Measurements from ENCODE around the gene NAT16.
"Not testable (repeated sequence)": the region's sequence is repeated elsewhere in the genome, so short reads cannot be mapped to it uniquely, and the experiment has no call there.

The NAT16 gene

DNA sequence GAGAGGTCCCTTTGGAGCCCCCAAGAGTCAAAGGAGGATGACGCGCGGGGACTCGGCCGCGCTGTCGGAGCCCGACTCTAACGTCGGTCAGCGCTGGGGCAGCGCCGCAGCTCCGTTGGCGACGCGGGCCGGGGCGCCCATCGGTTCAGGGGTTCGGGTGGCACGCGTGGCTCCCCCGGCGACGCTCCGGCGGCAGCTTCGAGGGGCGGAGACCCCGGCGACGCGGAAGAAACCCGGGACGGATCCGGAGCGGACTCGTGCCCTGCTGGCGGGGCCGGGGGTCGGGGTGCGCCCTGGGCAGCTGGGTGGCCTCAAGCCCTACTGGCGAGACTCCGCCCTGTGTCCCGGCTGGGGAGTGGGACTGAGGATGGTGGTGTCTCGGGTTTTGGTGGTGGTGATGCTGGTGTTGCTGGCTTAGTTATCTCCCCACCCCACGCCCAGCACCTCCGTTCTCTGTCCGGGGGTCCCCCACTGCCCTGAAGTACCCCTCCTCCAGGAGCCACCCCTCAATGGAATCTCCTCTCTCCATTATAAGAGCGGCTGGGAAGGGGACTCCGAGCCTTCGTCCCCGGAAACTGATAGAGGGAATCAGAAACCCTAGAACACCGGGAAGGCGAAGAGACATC is at the start of gene NAT16:
Gene NAT16 (minus strand): TSS at position 164 of the 626 bp plus-strand sequence. CDS start 5,486 bp downstream, outside the sequence.
- no peak for DNase-seq (ENCODE audit: low spot score)

- no peak for DNase-seq (ENCODE audit: low spot score)
These were observed 46.6 kb upstream of the NAT16 start for GRCh38 chr7:101226721-101227120.

DNA sequence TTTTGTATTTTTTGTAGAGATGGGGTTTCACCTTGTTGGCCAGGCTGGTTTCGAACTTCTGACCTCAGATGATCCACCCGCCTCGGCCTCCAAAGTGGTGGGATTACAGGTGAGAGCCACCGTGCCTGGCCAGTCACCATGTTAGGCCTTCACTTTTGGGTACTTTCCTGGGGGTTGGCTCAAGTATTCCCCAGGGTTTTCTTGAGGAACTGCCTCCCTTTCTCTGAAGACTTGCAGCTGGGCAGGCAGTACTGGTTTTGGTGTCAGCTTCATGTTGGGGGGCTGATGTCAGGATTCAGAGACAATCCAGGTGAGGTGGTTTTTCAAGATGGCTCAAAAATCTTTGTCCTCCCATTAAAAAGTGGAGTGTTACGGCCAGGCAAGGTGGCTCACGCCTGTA is 45.6 kb upstream of the NAT16 start:
- DNase-seq (ENCODE audit: low spot score) = no peak

DNA sequence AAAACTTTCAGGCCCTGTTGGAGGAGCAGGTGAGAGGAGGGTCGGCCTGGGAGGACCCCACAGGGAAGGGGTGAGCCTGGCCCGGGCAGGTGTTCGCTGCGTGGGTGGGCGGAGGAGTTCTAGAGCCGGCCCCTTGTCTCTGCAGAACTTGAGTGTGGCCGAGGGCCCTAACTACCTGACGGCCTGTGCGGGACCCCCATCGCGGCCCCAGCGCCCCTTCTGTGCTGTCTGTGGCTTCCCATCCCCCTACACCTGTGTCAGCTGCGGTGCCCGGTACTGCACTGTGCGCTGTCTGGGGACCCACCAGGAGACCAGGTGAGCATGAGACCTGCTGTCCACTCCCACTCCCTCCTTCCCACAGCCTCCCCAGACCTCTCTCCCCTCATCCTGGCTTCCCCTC is 43.4 kb upstream of the NAT16 start:
- DNase-seq (ENCODE audit: low spot score) = no peak

DNA sequence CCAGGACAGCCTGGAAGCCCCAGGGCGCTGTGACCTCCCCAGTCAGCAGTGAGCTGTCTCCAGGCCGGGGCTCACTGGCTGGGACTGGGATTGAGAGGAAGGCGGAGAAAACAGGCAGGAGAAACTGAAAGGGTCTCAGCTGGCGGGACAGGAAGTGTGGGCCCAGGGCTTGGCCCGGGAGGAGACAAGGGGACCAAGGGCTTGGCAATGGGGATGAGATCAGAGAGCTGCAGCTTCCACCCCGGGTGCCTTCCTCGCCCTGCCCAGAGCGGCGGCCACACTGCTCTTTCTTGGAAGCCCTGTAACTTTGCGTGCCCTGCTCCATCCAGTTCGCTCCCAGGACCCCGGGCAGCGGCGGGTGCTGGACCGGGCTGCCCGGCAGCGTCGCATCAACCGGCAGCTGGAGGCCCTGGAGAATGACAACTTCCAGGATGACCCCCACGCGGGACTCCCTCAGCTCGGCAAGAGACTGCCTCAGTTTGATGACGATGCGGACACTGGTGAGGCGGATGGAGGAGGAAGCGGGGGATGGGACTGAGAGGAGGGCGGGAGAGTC is 42.3 kb upstream of the NAT16 start:
- DNase-seq (ENCODE audit: low spot score) = no peak

- DNase-seq (ENCODE audit: low spot score) = no peak
These were observed 40.2 kb upstream of the NAT16 start for GRCh38 chr7:101220295-101220694.

DNA sequence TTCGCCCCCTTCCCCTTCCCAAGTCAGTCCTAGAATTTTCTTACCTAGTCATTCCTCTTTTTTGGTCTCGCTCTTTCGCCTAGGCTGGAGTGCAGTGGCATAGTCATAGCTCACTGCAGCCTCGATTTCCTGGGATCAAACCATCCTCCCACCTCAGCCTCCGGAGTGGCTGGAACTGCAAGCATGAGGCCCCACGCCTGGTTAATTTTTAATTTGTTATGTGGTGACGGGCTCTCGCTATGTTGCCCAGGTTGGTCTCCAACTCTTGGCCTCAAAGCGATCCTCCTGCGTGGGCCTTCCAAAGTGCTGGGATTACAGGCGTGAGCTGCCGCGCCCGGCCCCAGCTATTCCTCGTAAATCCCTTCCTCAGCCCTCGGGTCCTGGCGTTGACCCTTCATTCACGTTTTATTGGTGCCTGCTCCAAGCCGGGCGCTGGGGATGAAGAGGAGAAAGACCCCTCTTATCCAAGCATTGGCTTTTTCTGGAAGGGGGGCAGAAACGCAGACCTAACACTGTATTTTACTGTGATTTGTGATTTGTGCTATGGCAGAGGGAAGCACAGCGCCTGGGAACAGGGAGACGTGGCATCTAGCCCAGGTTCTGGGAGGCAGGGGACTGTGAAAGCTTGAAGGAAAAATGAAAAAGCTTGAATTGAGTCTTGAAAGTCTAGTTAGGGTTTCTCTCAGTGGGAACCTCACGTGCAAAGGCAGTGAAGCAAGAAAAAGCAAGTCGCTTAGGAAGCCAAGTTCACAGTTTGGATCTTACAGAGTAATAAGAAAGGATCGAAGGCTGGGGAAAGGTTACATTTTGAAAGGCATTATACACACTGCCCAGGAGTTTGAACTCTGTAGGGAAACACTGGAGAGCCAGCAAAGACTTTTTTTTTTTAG is 38.4 kb upstream of the NAT16 start:
- peak; percentile 68 for DNase-seq (ENCODE audit: low spot score)

DNA sequence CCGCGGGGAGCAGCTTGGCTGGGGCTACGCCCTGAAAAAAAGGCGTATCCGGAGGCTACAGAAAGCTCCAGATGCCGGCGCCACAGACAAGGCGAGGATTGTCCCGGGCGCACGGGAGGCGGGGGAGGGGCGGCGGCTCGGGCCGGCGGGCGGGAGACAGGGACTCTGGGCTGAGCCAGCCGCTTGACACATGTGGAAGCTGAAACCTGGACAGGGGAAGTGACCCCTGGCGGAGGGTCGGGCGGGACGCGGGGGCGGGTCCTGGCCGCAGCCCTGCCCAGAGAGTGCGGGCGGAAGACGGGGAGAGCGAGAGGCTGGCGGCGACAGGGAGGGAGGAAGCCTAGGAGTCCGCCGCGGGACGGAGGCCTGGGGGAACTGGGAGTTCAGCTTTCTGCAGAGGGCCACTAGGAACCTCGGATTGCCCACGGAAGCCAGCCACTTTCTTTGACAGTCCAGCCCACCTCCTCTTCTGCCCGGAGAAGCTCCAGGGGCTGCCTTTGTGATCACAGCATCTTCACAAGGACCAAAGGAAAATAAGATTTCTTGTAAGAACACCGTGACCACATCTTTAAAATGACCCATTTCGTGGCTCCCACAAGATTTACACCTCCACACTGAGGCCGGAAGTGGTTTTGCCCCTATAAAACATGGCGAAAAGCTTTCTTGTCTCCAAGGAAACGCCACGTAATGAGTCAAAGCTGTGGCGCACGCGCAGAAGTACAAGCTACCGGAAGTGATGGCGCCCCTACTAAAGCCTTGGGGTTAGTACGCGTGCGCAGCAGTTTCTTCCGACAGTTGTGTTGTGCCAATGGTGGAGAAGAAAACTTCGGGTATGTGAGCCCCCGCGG is 37.5 kb upstream of the NAT16 start, which contains the start of the genes PLOD3 and ZNHIT1:
Gene PLOD3 (minus strand): TSS at position 194 of the 848 bp plus-strand sequence. CDS start 307 bp downstream, outside the sequence.
Gene ZNHIT1 (plus strand): TSS at position 778 of the 848 bp plus-strand sequence. CDS start 31 bp downstream, at position 809.
- DNase-seq (ENCODE audit: low spot score) = peak; percentile 99

- no peak for DNase-seq (ENCODE audit: low spot score)
These were observed 36.8 kb upstream of the NAT16 start for GRCh38 chr7:101216860-101217387.

DNA sequence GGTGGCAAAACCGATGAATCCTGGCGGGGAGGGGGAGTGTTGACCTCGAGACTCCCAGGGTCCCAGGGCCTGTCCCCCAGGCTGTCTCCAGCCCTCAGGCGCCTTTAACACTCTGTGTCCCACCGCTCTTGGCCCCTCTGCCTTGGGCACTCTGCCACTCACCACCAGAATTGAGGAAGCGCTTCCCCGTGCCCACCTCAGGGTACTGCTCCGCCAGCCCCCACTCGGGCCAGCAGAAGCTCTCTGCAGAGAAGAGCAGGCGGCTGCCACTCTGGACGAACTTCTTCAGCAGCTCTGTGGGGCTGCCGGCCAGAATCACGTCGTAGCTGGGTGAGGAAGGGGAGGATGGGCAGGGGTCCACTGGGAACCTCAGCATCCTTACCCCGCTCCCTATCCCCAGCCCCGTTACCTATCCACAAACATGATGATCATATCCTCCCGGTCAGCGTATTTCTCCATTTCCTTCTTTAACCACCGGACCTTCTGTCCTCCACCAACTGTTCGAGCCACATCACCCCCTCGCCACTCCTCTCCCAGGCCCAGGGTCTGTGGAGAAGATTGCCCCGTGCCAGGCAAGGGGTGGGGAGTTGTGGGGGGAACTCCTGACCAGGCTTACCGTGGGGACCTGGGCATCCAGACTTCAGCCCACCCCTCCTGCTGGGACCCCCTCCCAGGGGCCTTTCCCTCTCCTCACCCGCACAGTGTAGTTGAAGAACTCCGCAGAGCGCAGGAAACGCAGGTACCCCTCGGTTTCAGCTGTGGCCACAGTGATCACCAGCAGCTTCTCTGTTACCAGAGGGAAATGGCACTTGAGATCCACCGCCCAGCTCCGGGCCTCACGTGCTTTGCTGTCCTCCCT is 36.1 kb upstream of the NAT16 start:
- no peak for DNase-seq (ENCODE audit: low spot score)

GRCh38 chr7:101212014-101212413 is 31.9 kb upstream of the NAT16 start:
- DNase-seq (ENCODE audit: low spot score) = no peak

- no peak for DNase-seq (ENCODE audit: low spot score)
These were observed 31.4 kb upstream of the NAT16 start for GRCh38 chr7:101211501-101211900.

DNA sequence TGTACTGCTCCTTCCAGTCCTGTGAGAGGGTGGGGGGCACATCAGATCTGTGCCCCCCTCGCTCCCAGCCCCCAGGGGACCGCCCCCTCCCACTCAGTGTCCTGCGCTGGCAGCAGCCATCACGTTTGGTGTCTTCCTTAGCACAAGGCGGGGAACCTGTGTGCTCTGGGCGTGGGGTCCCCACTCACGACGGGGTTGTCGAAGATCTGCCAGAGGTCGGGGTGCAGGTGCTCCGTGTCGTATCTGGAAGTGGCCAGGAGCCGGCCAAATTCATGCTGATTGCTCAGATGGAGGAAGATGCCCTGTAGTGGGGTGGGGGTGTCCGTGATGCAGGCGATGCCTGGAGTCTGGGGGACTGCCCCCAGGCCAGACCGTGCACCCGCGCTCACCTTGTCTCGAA is 30.1 kb upstream of the NAT16 start:
- no peak for DNase-seq (ENCODE audit: low spot score)

DNA sequence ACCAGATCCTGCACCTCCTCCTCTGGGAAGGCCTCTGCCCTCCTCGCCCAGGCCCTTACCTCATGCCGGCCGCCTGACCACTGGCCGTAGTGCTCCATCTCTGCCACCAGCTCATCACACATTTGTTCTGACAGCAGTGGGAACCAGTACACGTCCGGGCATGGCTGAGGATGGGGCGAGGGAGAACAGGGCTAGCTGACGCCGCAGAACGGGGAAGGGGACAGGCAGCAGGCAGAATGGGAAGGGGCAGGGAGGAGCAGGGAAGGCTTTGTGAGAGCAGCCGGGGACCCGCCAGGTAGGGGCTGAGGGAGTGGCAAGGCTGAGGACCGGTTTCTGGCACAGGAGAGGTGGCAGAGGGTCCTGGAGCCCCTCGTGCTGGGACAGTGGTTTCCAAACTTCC is 28.7 kb upstream of the NAT16 start:
- DNase-seq (ENCODE audit: low spot score) = no peak

DNA sequence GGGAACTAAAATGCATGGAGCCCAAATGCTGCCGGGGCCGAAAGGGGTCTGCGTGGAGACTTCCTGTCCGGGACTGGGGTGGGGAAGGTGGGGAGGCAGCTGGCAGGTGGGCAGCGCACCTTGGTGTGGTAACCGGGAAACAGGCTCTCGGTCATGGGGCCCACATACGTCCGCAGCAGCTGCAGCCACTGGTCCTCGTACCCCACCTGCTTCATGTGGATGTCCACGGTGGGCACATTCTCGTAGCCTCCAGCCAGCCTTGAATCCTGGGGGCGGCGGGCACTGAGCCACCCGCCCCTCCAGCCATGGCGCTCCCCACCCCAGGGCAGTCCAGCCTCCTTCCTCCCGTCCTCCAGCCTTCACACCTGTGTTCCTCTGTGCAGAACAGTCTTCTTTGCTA is 27.4 kb upstream of the NAT16 start:
- no peak for DNase-seq (ENCODE audit: low spot score)

GRCh38 chr7:101206665-101207042 is 26.6 kb upstream of the NAT16 start:
- DNase-seq (ENCODE audit: low spot score) = no peak

GRCh38 chr7:101205901-101206664 is 26.0 kb upstream of the NAT16 start:
- DNase-seq (ENCODE audit: low spot score) = no peak

GRCh38 chr7:101203740-101204738 is 23.9 kb upstream of the NAT16 start:
- not testable (repeated sequence) for DNase-seq (ENCODE audit: low spot score)

GRCh38 chr7:101202603-101202918 is 22.5 kb upstream of the NAT16 start:
- no peak for DNase-seq (ENCODE audit: low spot score)

Data from HuH-7 (cell line).